Hepatocyte (in vitro differentiated cells): ENCODE data around the gene NFIA. TPM values are rescaled to one million over a fixed set of nuclear protein-coding genes. Genes with fewer than 3 reads are reported as not detected.

Experiments
- DNase-seq: peaks from one replicate; pipeline ENCODE4 v3.0.0-alpha.2; 2016; ENCODE audit warnings: low spot score
- H2AFZ ChIP-seq: fragments of 200-600 bp; sonication (generic); 2 replicates; pipeline ENCODE4 v1.6.0; 2016; ENCODE audit warnings: antibody characterized with exemption, mild to moderate bottlenecking
- H3K27ac ChIP-seq: fragments of 200-600 bp; sonication (generic); 2 replicates; pipeline ENCODE4 v1.5.1; 2016; ENCODE audit warnings: mild to moderate bottlenecking
- H3K27me3 ChIP-seq: fragments of 200-600 bp; sonication (generic); 2 replicates; pipeline ENCODE4 v1.6.1; 2016
- H3K36me3 ChIP-seq: fragments of 200-600 bp; sonication (generic); replicated peaks from 2 replicates; pipeline ENCODE4 v1.5.1; 2016; ENCODE audit warnings: low read depth; ENCODE audit not compliant: insufficient read depth
- H3K4me1 ChIP-seq: fragments of 200-600 bp; sonication (generic); 2 replicates; pipeline ENCODE4 v1.5.1; 2016; ENCODE audit warnings: mild to moderate bottlenecking, moderate library complexity; ENCODE audit not compliant: insufficient read depth
- H3K4me2 ChIP-seq: fragments of 200-600 bp; sonication (generic); 2 replicates; pipeline ENCODE4 v1.6.0; 2016
- H3K4me3 ChIP-seq: fragments of 200-600 bp; sonication (generic); 2 replicates; pipeline ENCODE4 v1.5.1; 2016; ENCODE audit warnings: mild to moderate bottlenecking
- H3K79me2 ChIP-seq: fragments of 200-600 bp; sonication (generic); 2 replicates; pipeline ENCODE4 v1.6.0; 2017; ENCODE audit warnings: mild to moderate bottlenecking
- H3K9me2 ChIP-seq: fragments of 200-600 bp; sonication (generic); replicated peaks from 2 replicates; pipeline ENCODE4 v1.6.0; 2017; ENCODE audit warnings: mild to moderate bottlenecking; ENCODE audit not compliant: insufficient read depth
- H3K9me3 ChIP-seq: fragments of 200-600 bp; sonication (generic); 2 replicates; pipeline ENCODE4 v1.5.1; 2016; ENCODE audit warnings: low read depth, mild to moderate bottlenecking
- H4K20me1 ChIP-seq: fragments of 200-600 bp; sonication (generic); 2 replicates; pipeline ENCODE4 v1.6.0; 2016; ENCODE audit warnings: mild to moderate bottlenecking; ENCODE audit not compliant: insufficient read depth, poor library complexity, severe bottlenecking
- CTCF ChIP-seq: fragments of 200-600 bp; sonication (generic); IDR thresholded peaks from 2 replicates; pipeline ENCODE4 v1.5.1; 2016; ENCODE audit warnings: antibody characterized with exemption, mild to moderate bottlenecking; ENCODE audit not compliant: poor library complexity
- EZH2 ChIP-seq: fragments of 200-600 bp; sonication (generic); IDR thresholded peaks from 2 replicates; pipeline ENCODE4 v1.6.1; 2016; ENCODE audit warnings: antibody characterized with exemption, mild to moderate bottlenecking, borderline replicate concordance
- EZH2phosphoT487 ChIP-seq: fragments of 200-600 bp; sonication (generic); IDR thresholded peaks from one replicate; pipeline ENCODE4 v1.6.1; 2018; ENCODE audit warnings: antibody characterized with exemption, mild to moderate bottlenecking, low read depth, moderate library complexity; ENCODE audit not compliant: unreplicated experiment, severe bottlenecking
- WGBS: methylation state at CpG from one replicate; pipeline ENCODE4 v1.1.6; 2016; ENCODE audit warnings: low lambda C conversion rate; ENCODE audit errors: missing lambda C conversion rate; 5-methylcytosine and 5-hydroxymethylcytosine counted together
- polyA plus RNA-seq: library from polyadenylated mRNA; unstranded; fragments of >200 nt; fragmentation: Nextera tagmentation; extraction: Ambion mirVana; gene quantifications from 2 replicates; pipeline ENCODE4 v1.2.1, GENCODE V29; 2016
- total RNA-seq: library from RNA; depleted of rRNA; stranded (reverse); fragments of >200 nt; gene quantifications from 2 replicates; pipeline ENCODE4 v1.2.3, GENCODE V29; 2014

Gene NFIA
- total and polyA plus RNA-seq, 2 experiments from 2014 or later, result 15.1 to 18.2 TPM

GRCh38 chr1:61138305-61138704 lies 55.9 kb downstream of the NFIA start:
- no peak overlapping the region for H2AFZ ChIP-seq
- H3K27ac ChIP-seq, result no peak overlapping the region
- no peaks in the 10 kb centered on the region for H3K9me2 ChIP-seq
- no peaks in the 10 kb centered on the region for H3K9me3 ChIP-seq
- H3K4me2 ChIP-seq, result no peak overlapping the region
- H4K20me1 ChIP-seq, result no peaks in the 10 kb centered on the region
- no peaks in the 10 kb centered on the region for H3K36me3 ChIP-seq
- 96% methylated on average over 3 of the region's 3 CpGs for WGBS
- peaks cover 73% of the 10 kb centered on the region for H3K79me2 ChIP-seq
- TF ChIP-seq CTCF (no peak), EZH2phosphoT487 (no peak)
- peaks cover 33% of the 10 kb centered on the region for H3K4me1 ChIP-seq
- no peaks in the 10 kb centered on the region for H3K27me3 ChIP-seq
- no peak overlapping the region for H3K4me3 ChIP-seq
- DNase-seq, result no peak

GRCh38 chr1:61138921-61139774 lies 56.8 kb downstream of the NFIA start:
- no peak overlapping the region for H3K27ac ChIP-seq
- no peaks in the 10 kb centered on the region for H3K9me3 ChIP-seq
- no peak overlapping the region for H3K4me2 ChIP-seq
- H3K4me1 ChIP-seq, result peaks cover 40% of the 10 kb centered on the region
- H3K27me3 ChIP-seq, result no peaks in the 10 kb centered on the region
- H4K20me1 ChIP-seq, result no peaks in the 10 kb centered on the region
- H2AFZ ChIP-seq, result no peak overlapping the region
- no peaks in the 10 kb centered on the region for H3K9me2 ChIP-seq
- no peak for DNase-seq
- 72% methylated on average over 15 of the region's 15 CpGs for WGBS
- no peak overlapping the region for H3K4me3 ChIP-seq
- H3K79me2 ChIP-seq, result peaks cover 74% of the 10 kb centered on the region
- H3K36me3 ChIP-seq, result no peaks in the 10 kb centered on the region
- no peak for TF ChIP-seq EZH2phosphoT487
- TF ChIP-seq CTCF, result no peak
- no peak for TF ChIP-seq EZH2

- H3K4me1 ChIP-seq, result peaks cover 42% of the 10 kb centered on the region
- H3K79me2 ChIP-seq, result peaks cover 68% of the 10 kb centered on the region
- H3K9me2 ChIP-seq, result no peaks in the 10 kb centered on the region
- H4K20me1 ChIP-seq, result no peaks in the 10 kb centered on the region
- no peak for TF ChIP-seq EZH2phosphoT487
- no peak for TF ChIP-seq EZH2
- no peak for TF ChIP-seq CTCF
- DNase-seq, result no peak
- H2AFZ ChIP-seq, result no peak overlapping the region
- no peaks in the 10 kb centered on the region for H3K27me3 ChIP-seq
- no peak overlapping the region for H3K4me2 ChIP-seq
- H3K27ac ChIP-seq, result no peak overlapping the region
- no peak overlapping the region for H3K4me3 ChIP-seq
- no peaks in the 10 kb centered on the region for H3K9me3 ChIP-seq
- 58% methylated on average over 6 of the region's 7 CpGs for WGBS
- H3K36me3 ChIP-seq, result no peaks in the 10 kb centered on the region
Observed at GRCh38 chr1:61139775-61140549, 57.6 kb downstream of the NFIA start.
